HG03565 (cell line): ENCODE measurements around the gene ABHD16B.
"Not testable (repeated sequence)": the region's sequence is repeated elsewhere in the genome, so short reads cannot be mapped to it uniquely, and the experiment has no call there.

Experiments
- ATAC-seq: cut with Tn5 transposase; IDR thresholded peaks from one replicate; pipeline ENCODE4 v1.9.1; 2021; ENCODE audit warnings: mild to moderate bottlenecking, moderate library complexity; ENCODE audit not compliant: unreplicated experiment

ABHD16B gene

DNA sequence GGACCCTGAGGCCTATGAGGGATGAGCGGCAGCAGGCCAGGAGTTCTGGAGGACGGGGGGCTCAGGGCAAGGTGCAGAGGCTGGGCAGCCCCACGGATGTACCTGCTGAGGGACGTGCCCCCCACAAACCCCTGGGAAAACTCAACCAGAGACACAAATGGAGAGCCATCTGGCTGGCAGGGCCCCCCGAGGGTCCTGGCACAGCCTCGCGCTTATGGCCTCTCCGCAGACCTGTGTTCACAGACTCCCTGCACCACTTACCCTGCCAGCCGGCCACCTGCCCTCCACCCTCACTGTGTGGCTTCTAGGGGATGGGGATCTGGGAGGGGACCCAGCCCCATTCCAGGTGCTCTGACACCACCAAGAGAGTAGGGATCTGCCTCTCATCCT, 26.8 kb upstream of the ABHD16B start:
- ATAC-seq: no peak

DNA sequence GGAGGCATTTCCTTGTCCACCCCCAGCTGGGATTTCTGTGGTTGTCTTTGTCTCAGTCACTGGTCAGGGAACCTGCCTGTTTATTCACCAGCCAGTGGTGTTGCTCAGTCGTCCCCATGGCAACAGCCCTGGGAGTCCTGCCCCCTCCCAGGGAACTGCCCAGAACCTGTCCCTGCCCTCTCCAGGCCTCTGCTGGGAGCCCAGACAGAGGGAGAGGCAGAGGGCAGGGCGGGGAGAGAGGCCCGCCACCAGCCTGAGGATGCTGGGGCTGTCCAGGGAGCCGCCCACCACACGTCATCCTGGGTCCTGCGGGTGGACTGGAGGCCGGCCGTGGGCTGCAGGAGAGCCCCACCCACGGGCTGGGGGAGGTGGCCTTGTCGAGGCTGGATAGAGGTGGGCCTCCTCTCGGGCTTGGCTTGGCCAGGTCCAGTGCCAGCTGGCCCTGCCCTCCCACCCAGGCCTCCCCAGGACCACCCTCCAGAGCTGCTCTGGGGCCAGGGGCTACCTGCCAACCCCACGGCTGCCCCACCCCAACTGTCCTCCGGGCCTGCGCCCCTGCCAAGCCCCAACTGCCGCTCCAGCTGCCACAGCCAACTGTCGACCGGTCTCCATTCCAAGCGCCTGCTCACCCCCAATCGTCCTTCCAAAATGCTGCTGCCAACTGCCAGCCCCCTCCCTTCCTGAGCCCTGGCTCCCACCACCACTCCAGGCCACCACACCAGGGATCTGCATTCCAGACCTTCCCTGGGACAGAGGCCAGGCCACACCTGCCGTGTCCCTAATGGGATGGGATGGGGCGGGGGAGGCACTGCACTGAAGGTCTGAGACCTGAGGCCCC, 26.1 kb upstream of the ABHD16B start:
- no peak for ATAC-seq

DNA sequence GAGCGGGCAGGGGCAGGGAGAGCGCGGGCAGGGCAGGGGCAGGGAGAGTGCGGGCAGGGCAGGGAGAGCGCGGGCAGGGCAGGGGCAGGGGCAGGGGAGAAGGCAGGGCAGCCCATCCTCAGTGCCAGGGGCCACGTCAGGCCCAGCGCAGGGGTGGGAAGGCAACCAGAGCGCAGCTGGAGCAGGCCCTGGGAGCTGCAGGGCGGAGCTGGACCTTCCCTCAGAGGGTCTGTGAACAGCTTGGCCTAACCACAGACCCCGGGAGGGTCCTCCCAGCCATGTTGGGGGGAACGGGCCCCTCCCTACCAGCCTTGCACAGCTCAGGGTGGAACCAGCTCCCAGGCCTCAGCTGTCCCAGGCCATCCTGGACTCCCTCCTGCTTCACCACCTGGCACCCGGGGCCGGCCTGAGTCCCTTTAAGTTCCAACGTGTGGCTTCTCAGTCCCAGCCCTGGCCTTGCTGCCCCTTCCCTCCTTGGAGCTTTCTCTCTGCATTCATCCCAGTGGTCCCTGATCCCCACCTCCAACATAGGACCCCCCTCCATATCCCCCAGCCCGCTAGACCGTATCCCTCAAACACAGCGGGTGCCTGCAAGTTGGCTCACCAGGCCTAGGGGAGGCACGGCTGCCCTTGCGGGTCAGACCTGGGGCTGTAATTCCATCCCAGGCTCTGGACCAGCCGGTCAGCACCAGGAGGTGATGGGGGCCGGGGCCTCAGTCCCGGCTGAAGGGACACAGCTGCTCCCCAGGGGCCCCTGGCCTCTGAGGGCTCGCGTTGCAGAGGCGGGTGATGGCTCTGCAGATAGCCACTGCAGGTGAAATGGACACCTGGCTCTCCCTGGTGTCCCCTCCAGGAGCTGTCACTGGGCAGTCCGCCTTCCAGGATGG, 24.6 kb upstream of the ABHD16B start:
- no peak for ATAC-seq

DNA sequence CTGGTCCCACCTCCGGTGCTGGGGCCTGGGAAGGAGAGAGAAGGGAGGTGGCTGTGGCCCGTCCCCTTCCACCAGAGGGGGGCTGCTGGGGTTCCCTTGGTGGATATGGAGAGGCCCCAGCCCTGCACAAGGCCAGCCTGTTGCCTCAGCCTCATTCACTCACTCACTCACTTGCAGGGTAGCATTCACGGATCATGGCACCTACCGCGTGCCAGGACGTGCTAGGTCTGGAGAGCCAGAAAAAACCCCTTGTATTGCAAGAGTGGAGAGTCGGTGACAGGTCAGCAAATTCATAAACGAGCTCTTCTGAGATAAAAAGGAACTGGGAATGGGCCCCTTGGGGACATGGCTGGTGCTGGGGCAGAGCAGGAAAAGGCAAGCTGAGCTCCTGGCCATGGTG, 23.8 kb upstream of the ABHD16B start:
- ATAC-seq: no peak

DNA sequence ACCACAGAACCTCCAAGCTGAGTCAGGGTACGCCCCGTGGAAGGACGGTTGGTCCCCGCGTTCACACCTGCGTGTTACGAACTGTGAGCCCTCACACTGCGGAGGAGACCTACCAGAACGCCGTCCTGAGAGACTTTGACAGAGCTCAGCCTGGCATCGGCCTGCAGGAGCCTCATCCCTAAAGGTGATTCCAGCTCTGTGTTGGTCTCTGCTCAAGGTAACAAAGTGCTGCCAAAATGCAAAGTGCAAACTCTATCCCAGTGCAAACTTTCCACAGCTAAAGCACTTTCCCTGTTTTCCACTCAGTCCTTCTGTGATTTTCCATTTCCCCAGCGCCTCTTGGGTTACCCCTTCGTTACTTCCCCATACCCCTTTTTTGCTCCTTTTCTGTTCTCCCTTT, 21.7 kb upstream of the ABHD16B start:
- no peak for ATAC-seq

DNA sequence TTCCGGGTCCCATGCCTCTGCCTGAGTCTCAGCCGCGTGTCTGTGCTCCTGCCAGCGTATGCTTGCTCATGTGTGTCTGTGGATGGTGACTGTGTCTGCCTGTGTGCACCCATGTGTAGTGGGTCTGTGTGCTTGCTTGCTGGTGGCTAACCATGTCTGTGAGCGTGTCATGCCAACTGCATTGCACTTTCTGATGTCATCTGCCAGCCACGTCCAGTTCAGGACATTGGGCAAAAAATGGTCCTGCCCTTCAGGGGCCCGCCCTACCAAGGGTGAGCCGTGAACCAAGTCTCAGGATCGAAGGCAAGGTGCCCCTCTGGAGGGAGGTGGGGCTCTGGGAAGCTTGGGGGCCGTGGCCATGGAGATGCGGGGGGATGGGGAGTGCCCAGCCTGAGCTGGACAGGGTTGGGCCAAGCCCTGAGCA, 20.9 kb upstream of the ABHD16B start:
- ATAC-seq: no peak

DNA sequence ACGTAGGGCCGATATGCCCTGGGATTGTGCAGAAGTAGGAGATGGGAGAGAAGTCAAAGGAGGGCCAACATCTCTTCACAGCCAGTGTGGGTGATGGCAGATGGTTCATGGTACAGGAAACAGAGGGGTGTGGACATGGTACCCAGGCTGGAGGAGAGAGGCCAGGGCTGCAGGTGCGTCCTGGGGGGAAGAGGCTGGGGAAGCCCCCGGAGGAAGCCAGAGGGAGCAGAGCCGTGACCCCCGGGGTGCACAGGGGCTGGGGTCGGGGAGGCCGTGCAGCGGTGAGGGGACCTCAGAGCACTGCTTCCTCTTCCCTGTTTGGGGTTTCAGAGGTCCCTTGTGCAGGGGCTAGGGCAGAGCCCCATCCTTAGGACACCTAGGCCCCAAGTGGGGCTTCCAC, 19.0 kb upstream of the ABHD16B start:
- no peak for ATAC-seq

DNA sequence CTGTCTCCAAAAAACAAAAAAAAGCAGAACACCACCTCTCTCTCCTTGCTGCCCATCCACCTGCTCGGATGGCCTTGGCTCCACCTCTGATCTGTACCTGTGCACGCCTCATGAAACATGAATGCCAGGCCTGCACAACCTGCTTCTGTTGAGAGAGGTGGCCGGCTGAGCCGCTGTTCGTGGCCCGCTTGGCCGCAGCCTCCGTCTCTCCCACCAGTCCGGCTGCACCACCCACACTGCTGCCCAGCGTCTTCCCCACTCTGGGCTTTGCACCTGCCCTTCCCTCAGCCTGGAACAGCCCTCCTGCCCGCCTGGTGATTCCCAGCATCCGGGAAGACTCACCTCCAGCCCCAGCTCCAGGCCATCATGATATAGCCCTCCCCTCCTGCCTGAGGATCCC, 18.1 kb upstream of the ABHD16B start:
- no peak for ATAC-seq

DNA sequence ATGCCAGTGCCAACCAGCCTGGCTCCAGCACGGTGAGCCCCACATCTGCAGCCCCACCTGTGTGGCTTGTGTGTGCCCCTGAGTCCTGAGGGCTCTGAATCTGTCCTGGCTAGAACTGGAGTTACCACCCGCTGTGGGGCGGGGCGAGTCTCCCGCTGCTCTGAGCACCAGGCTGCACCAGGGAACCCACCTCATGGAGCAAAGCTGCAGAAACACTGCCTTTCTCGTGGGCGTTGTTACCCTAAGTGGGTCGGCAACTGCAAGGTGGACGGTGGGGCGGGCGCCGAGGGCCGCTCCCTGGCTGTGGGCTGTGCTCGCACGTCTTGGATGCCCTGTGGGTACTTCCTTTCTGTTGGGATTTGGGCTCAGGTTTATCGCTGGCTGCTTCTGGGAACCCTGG, 17.5 kb upstream of the ABHD16B start:
- no peak for ATAC-seq

DNA sequence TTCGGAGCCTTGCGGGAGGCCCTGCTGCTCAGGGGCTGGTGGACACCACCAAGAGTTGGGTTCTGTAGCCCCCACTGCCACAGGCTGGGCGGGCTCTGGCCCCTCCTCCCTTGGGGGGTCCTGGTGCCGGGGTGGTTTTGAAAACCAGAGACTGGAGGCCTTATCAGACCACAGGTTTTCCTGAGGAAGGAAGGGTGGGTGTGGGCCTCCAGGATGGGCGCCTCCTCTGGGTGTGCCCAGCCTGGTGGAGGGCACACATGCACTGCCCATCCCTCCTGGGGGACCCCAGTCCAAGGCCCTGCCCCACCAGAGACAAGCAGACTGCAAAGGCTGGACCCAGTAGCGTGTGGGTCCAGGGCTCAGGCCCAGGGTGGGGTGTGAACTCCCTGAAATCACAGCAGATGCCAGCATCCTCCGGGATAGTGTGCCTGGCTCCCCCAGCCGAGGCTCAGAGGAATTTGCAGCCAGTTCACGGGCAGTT, 16.7 kb upstream of the ABHD16B start:
- no peak for ATAC-seq

DNA sequence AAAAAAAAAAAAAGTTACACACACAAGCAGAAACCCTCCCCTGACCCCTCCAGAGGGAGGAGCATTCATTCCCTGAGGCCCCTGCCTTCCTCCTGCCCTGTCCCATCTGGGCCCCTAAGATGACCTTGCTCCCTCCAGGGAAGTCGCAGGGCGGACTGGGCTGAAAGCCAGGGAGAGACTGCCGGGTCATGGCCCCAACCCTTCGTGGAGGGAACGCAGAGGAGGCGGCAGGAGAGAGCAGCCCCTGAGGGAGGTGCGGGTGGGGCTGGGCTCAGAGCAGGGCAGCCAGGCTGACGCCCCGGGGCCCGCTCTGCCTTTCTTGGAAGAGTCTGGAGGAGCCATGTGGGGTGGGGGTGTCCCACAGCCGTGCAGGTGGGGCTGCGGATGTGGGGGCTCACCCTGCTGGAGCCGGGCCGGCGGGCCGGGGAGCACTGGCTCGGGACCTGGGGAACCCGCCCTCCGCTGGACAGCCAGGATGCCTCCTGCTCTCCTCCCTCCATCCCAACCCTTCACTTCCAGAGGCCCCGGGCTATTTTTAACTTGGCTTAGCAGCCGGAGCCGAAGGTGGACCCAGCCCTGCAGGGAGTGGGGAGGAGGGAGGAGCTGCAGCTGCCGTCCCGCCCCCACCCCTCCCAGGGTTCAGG, 15.0 kb upstream of the ABHD16B start:
- ATAC-seq: no peak

DNA sequence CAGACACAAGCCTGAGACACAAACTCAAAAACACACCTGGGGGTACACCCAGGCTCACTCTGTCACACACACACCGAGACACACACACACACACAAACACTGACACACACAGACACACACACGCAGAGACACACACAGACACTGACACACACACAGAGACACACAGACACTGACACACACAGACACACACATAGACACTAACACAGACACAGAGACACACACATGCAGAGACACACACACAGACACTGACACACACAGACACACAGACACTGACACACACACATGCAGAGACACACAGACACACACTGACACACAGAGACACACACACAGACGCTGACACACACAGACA, 14.4 kb upstream of the ABHD16B start:
- ATAC-seq: no peak

DNA sequence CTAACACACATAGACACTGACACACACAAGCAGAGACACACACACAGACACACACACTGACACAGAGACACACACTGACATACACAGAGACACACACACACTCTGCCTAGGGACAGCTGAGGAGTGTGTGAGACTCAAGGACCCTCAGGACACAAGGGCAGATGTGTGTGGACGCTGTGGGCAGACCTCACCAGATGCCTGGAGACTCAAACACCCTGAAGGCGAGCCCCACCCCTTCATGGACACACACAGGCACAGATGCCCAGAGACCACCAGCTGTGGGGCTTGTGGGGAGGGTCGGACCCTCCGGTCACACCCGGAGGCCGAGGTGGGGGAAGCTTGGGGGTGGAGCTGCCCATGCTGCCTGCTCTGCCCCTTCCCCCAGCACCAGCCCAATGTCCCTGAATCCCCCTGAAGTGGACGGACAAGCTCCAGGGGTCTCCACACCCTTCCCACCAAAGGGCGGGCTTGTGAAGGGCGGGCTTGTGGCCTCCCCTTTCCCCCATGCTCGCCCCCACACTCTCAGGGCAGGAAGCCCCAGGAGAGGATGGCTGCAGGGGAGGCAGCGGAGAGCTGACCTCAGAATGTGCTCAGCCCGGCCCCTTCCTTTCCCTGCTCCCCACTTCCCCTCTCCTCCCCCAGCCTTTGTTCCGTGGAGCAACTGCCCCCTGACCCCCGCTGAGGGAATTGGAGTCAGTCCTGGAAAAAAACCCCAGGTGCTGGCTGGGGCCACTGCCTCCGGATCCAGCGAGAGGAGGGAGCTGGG, 13.9 kb upstream of the ABHD16B start:
- ATAC-seq: no peak

DNA sequence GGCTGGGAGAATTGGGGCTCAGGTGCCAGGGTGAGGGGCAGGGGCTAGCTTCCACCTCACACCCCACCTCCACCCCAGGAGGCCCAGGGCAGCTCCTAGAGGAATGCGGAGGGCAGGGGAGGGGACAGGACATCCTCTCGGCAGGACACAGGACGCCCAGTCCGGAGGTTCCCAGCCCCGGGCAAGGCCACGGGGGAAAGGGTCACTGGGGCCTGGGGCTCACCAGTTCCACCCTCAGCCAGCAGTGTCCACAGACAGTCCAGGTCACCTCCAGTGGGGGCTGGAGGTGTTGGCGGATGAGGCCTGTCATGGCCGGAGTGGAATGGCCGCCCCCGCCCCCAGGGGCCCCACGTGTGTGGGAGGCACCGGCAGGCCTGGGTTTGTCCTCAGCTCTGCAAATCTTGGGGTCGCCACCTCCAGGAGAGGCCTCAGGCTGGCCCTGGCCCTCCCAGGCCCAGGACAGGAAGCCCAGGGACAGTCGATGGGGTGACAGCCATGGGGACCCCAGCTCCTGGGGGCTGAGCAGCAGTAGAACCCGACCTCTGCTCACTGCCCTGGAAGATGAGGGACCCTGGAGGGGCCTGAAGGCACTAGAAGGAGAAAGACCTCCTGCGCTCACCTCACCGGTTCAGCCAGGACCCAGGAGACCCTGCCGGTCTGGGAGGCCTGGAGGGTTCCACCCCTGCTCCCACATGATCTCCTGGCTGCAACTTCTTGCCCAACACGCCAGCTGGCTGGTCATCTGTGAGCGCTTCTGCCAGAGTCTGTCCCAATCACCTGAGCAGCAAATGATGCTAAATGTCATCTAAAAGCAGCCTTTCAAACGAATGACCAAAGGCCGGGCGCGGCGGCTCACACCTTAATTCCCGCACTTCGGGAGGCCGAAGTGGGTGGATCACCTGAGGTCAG, 13.0 kb upstream of the ABHD16B start:
- ATAC-seq: no peak

DNA sequence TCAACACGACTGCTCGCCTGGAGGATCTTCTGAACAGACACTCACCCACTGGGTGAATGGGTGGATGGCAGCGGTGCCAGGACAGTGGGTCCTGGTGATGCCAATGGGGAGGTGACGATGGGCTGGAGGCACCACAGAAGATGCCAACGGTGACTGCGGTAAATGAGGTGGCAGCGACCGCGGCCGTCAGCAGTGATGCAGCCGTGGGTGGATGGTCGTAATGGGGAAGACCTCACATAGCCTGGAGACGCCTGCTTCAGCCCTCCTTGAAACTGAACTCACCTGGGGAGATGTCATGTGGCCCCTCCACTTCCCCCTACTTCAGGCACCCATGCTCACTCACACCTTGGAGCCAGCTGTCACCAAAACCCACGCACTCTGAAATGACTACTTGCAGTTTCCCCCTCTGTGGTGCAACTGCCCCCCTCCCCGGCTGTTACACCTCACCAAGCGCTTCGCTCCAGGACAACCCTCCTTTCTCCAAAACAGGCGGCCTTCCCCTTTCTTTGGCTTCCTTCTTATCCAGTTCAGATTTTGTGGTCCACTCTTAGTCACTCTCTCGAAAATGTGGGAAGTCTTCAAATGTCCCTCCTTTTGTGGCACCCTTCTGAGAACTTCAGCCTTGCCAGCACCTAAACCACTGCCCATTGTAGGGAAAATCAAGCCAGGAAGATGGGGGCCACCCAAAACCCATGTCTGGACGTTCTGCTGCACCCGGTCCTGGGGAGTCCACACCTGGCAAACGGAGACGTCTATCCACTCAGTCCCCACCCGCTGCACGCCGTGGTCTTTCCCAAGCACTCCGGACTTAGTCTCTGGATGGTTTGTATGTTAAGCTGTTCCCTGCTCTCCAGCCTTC, 10.4 kb upstream of the ABHD16B start:
- ATAC-seq: peak; percentile 65

DNA sequence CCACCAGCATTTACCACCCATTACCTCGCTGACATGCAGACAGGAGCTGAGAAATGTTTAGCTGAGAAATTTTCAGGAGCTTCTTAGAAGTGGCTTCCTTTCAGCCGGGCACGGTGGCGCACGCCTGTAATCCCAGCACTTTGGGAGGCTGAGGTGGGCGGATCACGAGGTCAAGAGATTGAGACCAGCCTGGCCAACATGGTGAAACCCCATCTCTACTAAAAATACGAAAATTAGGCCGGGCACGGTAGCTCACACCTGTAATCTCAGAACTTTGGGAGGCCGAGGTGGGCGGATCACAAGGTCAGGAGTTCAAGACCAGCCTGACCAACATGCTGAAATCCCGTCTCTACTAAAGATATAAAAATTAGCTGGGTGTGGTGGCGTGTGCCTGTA, 9.8 kb upstream of the ABHD16B start:
- ATAC-seq: not testable (repeated sequence)

DNA sequence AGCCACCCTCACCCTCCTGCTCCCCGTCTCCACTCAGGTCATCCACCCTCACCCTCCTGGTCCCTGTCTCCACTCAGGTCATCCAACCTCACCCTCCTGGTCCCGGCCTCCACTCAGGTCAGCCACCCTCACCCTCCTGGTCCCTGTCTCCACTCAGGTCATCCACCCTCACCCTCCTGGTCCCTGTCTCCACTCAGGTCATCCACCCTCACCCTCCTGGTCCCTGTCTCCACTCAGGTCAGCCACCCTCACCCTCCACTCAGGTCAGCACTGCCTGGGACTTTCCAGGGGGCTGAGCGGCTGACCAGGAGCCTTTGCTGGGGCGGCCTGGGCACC, 7.6 kb upstream of the ABHD16B start:
- not testable (repeated sequence) for ATAC-seq

DNA sequence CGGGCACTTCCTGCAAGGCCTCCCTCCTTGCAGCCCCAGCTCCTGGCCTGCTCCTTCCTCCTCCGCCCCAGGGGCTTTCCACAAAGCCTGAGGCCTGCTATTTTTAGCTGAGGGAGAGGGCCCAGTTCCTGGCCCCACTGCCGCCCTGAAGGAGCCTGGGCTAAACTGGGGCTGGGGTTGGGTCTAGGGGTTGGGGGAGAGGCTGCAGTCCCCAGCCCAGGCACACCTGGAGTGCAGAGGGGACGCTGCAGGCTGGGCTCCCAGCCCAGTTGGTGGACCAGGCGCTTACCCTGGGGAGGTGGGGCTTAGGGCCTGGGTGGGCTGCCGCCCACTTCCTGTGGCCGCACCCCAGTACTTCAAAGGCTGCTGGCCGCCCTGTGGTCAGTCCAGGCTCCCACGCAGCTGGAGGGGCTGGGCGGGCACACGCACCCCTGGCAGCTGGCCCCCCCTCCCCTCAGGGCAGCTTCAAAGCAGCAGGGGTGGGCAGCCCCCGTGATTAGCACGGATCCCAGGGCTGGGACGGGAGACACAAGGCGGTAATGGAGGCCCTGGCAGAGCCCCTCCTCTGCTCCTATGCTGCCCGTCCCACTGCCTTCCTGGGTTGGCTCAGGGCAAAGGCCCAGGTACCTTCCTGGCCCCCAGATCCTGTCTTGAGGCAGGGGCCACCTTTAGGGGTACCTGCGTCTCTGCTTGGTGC, 7.1 kb upstream of the ABHD16B start:
- ATAC-seq: no peak
